ENCODE results near the gene FEN1. TPM values are rescaled to one million over a fixed set of nuclear protein-coding genes. Genes with fewer than 3 reads are reported as not detected.

The FEN1 gene
- total and polyA plus RNA-seq, 2 donors (not counting 1 experiment from before 2014, with no cell fraction given), result 3.8 to 14.0 TPM

DNA sequence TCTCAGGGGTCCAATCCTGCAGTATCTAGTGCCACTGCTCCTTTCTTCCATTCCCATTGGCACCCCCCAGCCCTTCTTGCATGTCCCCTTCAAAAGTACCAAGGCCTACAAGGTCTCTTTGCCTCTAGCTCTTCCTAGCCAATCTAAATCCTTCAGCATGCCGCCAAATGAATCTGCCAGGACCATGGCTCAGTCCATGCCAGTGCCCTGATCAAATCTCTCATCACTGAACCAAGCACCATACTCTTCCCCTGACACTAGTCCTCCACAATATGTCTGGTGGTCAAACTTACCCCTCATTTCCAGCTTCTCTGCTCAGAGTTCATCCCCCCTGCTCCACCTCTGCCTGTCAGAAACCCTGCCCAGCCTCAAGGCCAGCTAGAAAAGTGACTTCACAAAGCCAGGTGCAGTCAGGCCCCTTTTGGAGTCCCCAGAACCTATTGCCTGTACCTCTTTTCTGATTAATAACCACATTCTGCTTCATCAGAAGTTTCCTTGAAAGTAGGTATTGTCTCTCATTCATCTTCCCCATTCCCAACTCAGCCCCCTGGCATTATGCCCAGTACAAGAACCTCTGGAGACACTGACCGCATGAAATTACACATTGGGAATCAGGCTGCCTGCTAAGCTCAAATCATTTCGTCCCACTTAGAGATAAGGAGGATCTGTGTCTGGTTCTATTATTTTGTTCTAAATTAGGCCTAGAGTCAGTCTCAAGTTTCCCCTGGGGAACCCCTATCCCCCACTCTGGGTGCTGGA is 11.4 kb downstream of the FEN1 start:
- Histone ChIP-seq H3K4me3 (replicated peaks in 1 of 4; ENCODE audit: control extremely low read depth in 1 of 4, insufficient read depth in 1 of 4, low read depth in 3 of 4, low read length in 4 of 4) (no peak overlapping the region), H3K4me1 (ENCODE audit: control insufficient read depth, extremely low read depth, insufficient read depth, low read length) (peaks cover 3% of the 10 kb centered on the region), H3K9me3 (ENCODE audit: control insufficient read depth, insufficient read depth, low read depth, low read length) (no peaks in the 10 kb centered on the region), H3K27me3 (ENCODE audit: control insufficient read depth, insufficient read depth, low read length) (no peaks in the 10 kb centered on the region), H2AFZ (ENCODE audit: low read length) (no peak overlapping the region), H3K4me2 (ENCODE audit: extremely low read depth, insufficient read depth, low read length) (no peak overlapping the region), H3K79me2 (ENCODE audit: control insufficient read depth, insufficient read depth, low read length) (peaks cover 5% of the 10 kb centered on the region), H3K36me3 (ENCODE audit: control insufficient read depth, insufficient read depth, low read length) (peaks cover 23% of the 10 kb centered on the region), H3K9ac (ENCODE audit: insufficient read depth, low read length) (no peak overlapping the region), H3K27ac (ENCODE audit: insufficient read depth, low read length) (no peak overlapping the region), H4K20me1 (ENCODE audit: control insufficient read depth, extremely low read depth, insufficient read depth, low read length) (no peaks in the 10 kb centered on the region)
- peak; percentile 28 to 66 for DNase-seq (ENCODE audit: low read depth in 2 of 2)
- TF ChIP-seq, protein P1, sequence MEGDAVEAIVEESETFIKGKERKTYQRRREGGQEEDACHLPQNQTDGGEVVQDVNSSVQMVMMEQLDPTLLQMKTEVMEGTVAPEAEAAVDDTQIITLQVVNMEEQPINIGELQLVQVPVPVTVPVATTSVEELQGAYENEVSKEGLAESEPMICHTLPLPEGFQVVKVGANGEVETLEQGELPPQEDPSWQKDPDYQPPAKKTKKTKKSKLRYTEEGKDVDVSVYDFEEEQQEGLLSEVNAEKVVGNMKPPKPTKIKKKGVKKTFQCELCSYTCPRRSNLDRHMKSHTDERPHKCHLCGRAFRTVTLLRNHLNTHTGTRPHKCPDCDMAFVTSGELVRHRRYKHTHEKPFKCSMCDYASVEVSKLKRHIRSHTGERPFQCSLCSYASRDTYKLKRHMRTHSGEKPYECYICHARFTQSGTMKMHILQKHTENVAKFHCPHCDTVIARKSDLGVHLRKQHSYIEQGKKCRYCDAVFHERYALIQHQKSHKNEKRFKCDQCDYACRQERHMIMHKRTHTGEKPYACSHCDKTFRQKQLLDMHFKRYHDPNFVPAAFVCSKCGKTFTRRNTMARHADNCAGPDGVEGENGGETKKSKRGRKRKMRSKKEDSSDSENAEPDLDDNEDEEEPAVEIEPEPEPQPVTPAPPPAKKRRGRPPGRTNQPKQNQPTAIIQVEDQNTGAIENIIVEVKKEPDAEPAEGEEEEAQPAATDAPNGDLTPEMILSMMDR (conservative IDR thresholded peaks at IDR 0.05 in 1 of 2, IDR thresholded peaks at IDR 0.05 in 1 of 2; ENCODE audit: low read depth in 1 of 2, low read length in 2 of 2), result no peak
- no peak for TF ChIP-seq EZH2 (IDR thresholded peaks at IDR 0.05; ENCODE audit: low read length, missing control alignments)

DNA sequence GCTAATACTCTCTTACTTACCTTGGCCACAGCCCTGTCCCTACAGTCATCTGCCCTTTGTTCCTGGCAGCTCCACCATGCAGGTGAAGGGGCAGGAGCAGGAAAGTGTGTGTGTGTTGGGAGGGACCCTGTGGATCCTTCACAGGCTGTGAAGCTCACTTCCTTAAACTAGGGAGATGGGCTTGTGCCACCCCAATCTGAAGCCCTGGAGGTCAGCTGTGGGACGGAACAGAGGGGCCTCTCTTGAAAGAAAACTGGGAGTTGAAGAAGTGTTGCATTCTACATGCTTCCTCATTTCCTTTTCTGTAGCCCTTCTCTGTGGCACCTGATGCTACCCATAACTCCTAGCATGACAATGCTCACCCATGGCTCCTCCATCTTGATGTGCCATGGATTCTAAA is 12.4 kb downstream of the FEN1 start:
- Histone ChIP-seq H3K27me3 (ENCODE audit: control insufficient read depth, insufficient read depth, low read length) (no peaks in the 10 kb centered on the region), H4K20me1 (ENCODE audit: control insufficient read depth, extremely low read depth, insufficient read depth, low read length) (no peaks in the 10 kb centered on the region), H3K27ac (ENCODE audit: insufficient read depth, low read length) (no peak overlapping the region), H2AFZ (ENCODE audit: low read length) (no peak overlapping the region), H3K36me3 (ENCODE audit: control insufficient read depth, insufficient read depth, low read length) (peaks cover 29% of the 10 kb centered on the region), H3K4me1 (ENCODE audit: control insufficient read depth, extremely low read depth, insufficient read depth, low read length) (peaks cover 3% of the 10 kb centered on the region), H3K79me2 (ENCODE audit: control insufficient read depth, insufficient read depth, low read length) (no peaks in the 10 kb centered on the region), H3K4me3 (replicated peaks in 1 of 4; ENCODE audit: control extremely low read depth in 1 of 4, insufficient read depth in 1 of 4, low read depth in 3 of 4, low read length in 4 of 4) (no peak overlapping the region), H3K4me2 (ENCODE audit: extremely low read depth, insufficient read depth, low read length) (no peak overlapping the region), H3K9ac (ENCODE audit: insufficient read depth, low read length) (no peak overlapping the region), H3K9me3 (ENCODE audit: control insufficient read depth, insufficient read depth, low read depth, low read length) (no peaks in the 10 kb centered on the region)
- no peak for DNase-seq (ENCODE audit: low read depth in 2 of 2)
- TF ChIP-seq EZH2 (IDR thresholded peaks at IDR 0.05; ENCODE audit: low read length, missing control alignments), result no peak
- TF ChIP-seq, protein P1 (conservative IDR thresholded peaks at IDR 0.05 in 1 of 2, IDR thresholded peaks at IDR 0.05 in 1 of 2; ENCODE audit: low read depth in 1 of 2, low read length in 2 of 2), result no peak

DNA sequence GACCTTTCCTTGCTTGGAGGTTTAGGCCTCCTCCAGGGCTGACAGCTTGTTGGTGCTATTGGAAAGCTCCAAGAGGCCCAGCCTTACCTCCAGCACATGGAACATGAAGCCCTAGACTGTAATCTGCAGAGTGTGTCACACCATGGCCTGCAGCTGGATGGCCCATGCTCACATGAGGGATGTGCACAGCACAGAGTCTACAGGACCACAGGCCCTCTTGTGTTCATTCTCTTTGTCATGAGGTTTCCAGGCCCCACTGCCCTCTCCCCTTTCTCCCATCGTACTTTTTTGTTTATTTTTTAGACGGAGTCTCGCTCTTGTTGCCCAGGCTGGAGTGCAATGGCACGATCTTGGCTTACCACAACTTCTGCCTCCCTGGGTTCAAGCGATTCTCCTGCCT is 14.1 kb downstream of the FEN1 start:
- Histone ChIP-seq H3K27me3 (ENCODE audit: control insufficient read depth, insufficient read depth, low read length) (no peaks in the 10 kb centered on the region), H3K4me2 (ENCODE audit: extremely low read depth, insufficient read depth, low read length) (no peak overlapping the region), H3K27ac (ENCODE audit: insufficient read depth, low read length) (no peak overlapping the region), H3K4me1 (ENCODE audit: control insufficient read depth, extremely low read depth, insufficient read depth, low read length) (no peaks in the 10 kb centered on the region), H3K4me3 (replicated peaks in 1 of 4; ENCODE audit: control extremely low read depth in 1 of 4, insufficient read depth in 1 of 4, low read depth in 3 of 4, low read length in 4 of 4) (no peak overlapping the region), H3K9ac (ENCODE audit: insufficient read depth, low read length) (no peak overlapping the region), H2AFZ (ENCODE audit: low read length) (no peak overlapping the region), H3K9me3 (ENCODE audit: control insufficient read depth, insufficient read depth, low read depth, low read length) (no peaks in the 10 kb centered on the region), H3K36me3 (ENCODE audit: control insufficient read depth, insufficient read depth, low read length) (peaks cover 34% of the 10 kb centered on the region), H3K79me2 (ENCODE audit: control insufficient read depth, insufficient read depth, low read length) (no peaks in the 10 kb centered on the region), H4K20me1 (ENCODE audit: control insufficient read depth, extremely low read depth, insufficient read depth, low read length) (no peaks in the 10 kb centered on the region)
- no peak for DNase-seq (ENCODE audit: low read depth in 2 of 2)
- TF ChIP-seq EZH2 (IDR thresholded peaks at IDR 0.05; ENCODE audit: low read length, missing control alignments), result no peak
- TF ChIP-seq, protein P1 (conservative IDR thresholded peaks at IDR 0.05 in 1 of 2, IDR thresholded peaks at IDR 0.05 in 1 of 2; ENCODE audit: low read depth in 1 of 2, low read length in 2 of 2), result no peak

All from fibroblast of lung (primary cell).